GM12875 (cell line): ENCODE results near the gene KRTAP10-12.

Experiments
- H3K4me3 ChIP-seq: one replicate; pipeline ENCODE4 v1.5.1; 2011; ENCODE audit warnings: low read depth, low read length, control low read depth
- CTCF ChIP-seq: IDR thresholded peaks from 2 replicates; pipeline ENCODE4 v1.5.1; 2011; ENCODE audit warnings: low read depth, mild to moderate bottlenecking, control low read depth, inconsistent platforms, low read length, moderate library complexity, borderline replicate concordance; ENCODE audit not compliant: insufficient read depth

Gene KRTAP10-12

GRCh38 chr21:44711327-44712202 lies 14.6 kb downstream of the KRTAP10-12 start, which contains the start of gene TSPEAR:
Gene TSPEAR, minus strand, starts transcription at chr21:44711572. Its CDS starts 58 bp downstream, at chr21:44711514.
- TF ChIP-seq CTCF = no peak
- no peak within 1 kb of the TSS for H3K4me3 ChIP-seq

GRCh38 chr21:44712203-44713028 lies 15.4 kb downstream of the KRTAP10-12 start:
- no peak overlapping the region for H3K4me3 ChIP-seq
- TF ChIP-seq CTCF = no peak

- no peak for TF ChIP-seq CTCF
- no peak overlapping the region for H3K4me3 ChIP-seq
Observed at GRCh38 chr21:44713130-44713529, 16.2 kb downstream of the KRTAP10-12 start.

- no peak overlapping the region for H3K4me3 ChIP-seq
- TF ChIP-seq CTCF = no peak
Observed at GRCh38 chr21:44713846-44714245, 16.9 kb downstream of the KRTAP10-12 start.

GRCh38 chr21:44714905-44715304 lies 17.9 kb downstream of the KRTAP10-12 start:
- no peak overlapping the region for H3K4me3 ChIP-seq
- no peak for TF ChIP-seq CTCF

- no peak for TF ChIP-seq CTCF
- no peak overlapping the region for H3K4me3 ChIP-seq
Observed at GRCh38 chr21:44716984-44717383, 20.0 kb downstream of the KRTAP10-12 start.
